Right lobe of liver (tissue), 6 donors: Measurements from ENCODE around the gene KCND3. TPM values are rescaled to one million over a fixed set of nuclear protein-coding genes. Genes with fewer than 3 reads are reported as not detected.

Experiments
- ATAC-seq, 4 donors: fragments of 200-7000 bp; cut with Tn5 transposase; one replicate each; pipeline ENCODE4 v1.9.1; 2020; ENCODE audit warnings: mild to moderate bottlenecking in 4 of 4, moderate library complexity in 4 of 4
- DNase-seq, 3 donors: peaks; one replicate each; pipeline ENCODE4 v3.0.0-alpha.2; 2020
- H3K27ac ChIP-seq, 3 donors: fragments of 200-600 bp; one replicate each; pipeline ENCODE4 v1.8.0; 2022
- H3K27me3 ChIP-seq, 2 donors: fragments of 200-600 bp; one replicate each; pipeline ENCODE4 v1.8.0; 2022
- H3K36me3 ChIP-seq, 4 donors: fragments of 200-600 bp; sonication (generic) in 1 of 4; one replicate each; pipeline versions ENCODE4 v1.5.1 to v1.8.0; 2017 to 2022; ENCODE audit warnings: control low read depth in 1 of 4
- H3K4me1 ChIP-seq, 4 donors: fragments of 200-600 bp; sonication (generic) in 1 of 4; one replicate each; pipeline versions ENCODE4 v1.5.1 to v1.8.0; 2017 to 2022; ENCODE audit warnings: control low read depth in 1 of 4
- H3K4me3 ChIP-seq, 3 donors: fragments of 200-600 bp; one replicate each; pipeline ENCODE4 v1.8.0; 2022
- H3K9me3 ChIP-seq, 4 donors: fragments of 200-600 bp; sonication (generic) in 1 of 4; one replicate each; pipeline versions ENCODE4 v1.5.1 to v1.8.0; 2017 to 2022; ENCODE audit warnings: control low read depth in 1 of 4
- POLR2A ChIP-seq: fragments of 450-650 bp; IDR thresholded peaks from one replicate; pipeline ENCODE4 v1.6.1; 2017; ENCODE audit warnings: antibody characterized with exemption, mild to moderate bottlenecking
- WGBS: methylation state at CpG from one replicate; pipeline ENCODE4 v1.1.6; 2018; ENCODE audit warnings: low coverage, low lambda C conversion rate; ENCODE audit not compliant: insufficient coverage; ENCODE audit errors: missing lambda C conversion rate; 5-methylcytosine and 5-hydroxymethylcytosine counted together
- intact Hi-C, 2 donors: fragments of 100-400 bp; cut with DNase I; formaldehyde crosslinking; loops; one replicate each; pipeline versions ENCODE4 v1.11.2 to v1.14.1; 2022
- total RNA-seq, 6 experiments: library from RNA; depleted of rRNA in 2 of 6; stranded (reverse); fragments of >200 nt in 2 of 6; fragmentation: NEBNext Ultra II Directional in 3 of 6; extraction: Animal tissue kit (Norgen Biotek cat#: 25700) in 3 of 6; gene quantifications; one replicate each; pipeline versions ENCODE4 v1.1.0 to v1.2.4, GENCODE V29; 2016 to 2023
- TF ChIP-seq, protein P1 (sequence below), 4 donors: fragments of 200-600 bp in 3 of 4; fragments of 450-650 bp in 1 of 4; IDR thresholded peaks; one replicate each; pipeline versions ENCODE4 v1.5.1 to v1.8.0; 2016 to 2022; ENCODE audit warnings: antibody characterized with exemption in 4 of 4, mild to moderate bottlenecking in 2 of 4
- donor health status: DM: no; HTN: yes; CAD: no.
- donor health status: DM: no; HTN: no; CAD: no.
- donor health status: DM: no; HTN: no; CAD: no.
- donor health status: DM: no; HTN: yes; CAD: no.
- donor health status: DM: no; HTN: yes; CAD: no.

Gene KCND3
- total RNA-seq, 6 experiments from 2014 or later = 8.1 to 25.5 (median 16.2) TPM

DNA sequence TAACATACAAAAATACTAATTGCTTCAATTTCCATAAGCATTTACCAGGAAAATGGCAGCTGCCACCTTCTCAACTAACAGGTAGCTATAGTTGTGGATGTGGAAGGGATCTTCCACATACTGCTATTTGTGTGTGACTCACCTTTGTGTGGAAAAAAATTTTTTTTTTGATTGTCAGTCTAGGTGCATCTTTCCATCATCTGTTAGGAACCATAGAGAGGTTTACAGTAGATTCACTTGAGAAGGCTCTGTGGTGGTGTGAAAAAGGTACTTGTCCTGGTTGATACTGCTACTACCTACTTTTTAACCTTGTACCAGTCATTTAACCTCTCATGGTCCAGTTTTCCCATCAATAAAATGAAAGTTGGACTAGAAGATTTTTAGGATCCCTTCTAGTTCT is 220.8 kb downstream of the KCND3 start:
- peaks cover 2 to 29% (median 7%) of the 10 kb centered on the region in 4 donors for H3K36me3 ChIP-seq
- no peak overlapping the region for H3K27ac ChIP-seq
- TF ChIP-seq, protein P1, sequence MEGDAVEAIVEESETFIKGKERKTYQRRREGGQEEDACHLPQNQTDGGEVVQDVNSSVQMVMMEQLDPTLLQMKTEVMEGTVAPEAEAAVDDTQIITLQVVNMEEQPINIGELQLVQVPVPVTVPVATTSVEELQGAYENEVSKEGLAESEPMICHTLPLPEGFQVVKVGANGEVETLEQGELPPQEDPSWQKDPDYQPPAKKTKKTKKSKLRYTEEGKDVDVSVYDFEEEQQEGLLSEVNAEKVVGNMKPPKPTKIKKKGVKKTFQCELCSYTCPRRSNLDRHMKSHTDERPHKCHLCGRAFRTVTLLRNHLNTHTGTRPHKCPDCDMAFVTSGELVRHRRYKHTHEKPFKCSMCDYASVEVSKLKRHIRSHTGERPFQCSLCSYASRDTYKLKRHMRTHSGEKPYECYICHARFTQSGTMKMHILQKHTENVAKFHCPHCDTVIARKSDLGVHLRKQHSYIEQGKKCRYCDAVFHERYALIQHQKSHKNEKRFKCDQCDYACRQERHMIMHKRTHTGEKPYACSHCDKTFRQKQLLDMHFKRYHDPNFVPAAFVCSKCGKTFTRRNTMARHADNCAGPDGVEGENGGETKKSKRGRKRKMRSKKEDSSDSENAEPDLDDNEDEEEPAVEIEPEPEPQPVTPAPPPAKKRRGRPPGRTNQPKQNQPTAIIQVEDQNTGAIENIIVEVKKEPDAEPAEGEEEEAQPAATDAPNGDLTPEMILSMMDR (IDR thresholded peaks at IDR 0.05) = no peak
- no peak for TF ChIP-seq POLR2A
- peak in 1 of 4 donors; percentile 40 for ATAC-seq
- intact Hi-C loops = no loop called here
- H3K4me1 ChIP-seq = peaks cover 0 to 6% (median 0%) of the 10 kb centered on the region in 4 donors
- no peak for DNase-seq
- no peaks in the 10 kb centered on the region for H3K27me3 ChIP-seq
- H3K9me3 ChIP-seq = no peaks in the 10 kb centered on the region
- no peak overlapping the region for H3K4me3 ChIP-seq

DNA sequence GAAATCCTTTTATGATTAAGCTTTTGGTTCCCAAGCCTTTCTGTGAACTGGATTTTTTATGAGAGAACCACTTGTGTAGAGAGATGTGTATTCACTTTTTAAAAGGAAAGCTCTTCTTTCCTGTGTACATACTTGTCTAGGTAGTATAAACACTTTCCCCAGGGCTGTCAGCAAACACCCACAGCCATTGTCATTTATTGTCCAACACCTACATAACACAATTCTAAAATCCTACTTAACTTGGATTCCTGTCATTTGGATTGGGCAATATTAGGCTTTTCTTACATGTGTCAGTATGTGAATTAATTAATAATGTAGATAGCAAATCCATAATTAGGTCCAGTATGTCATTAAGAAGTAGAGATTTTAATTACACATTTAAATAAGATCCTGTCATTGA is 221.4 kb downstream of the KCND3 start:
- Histone ChIP-seq H3K36me3 (peaks cover 4 to 35% (median 10%) of the 10 kb centered on the region in 4 donors), H3K9me3 (no peaks in the 10 kb centered on the region), H3K4me1 (peaks cover 0 to 5% (median 0%) of the 10 kb centered on the region in 4 donors), H3K27me3 (no peaks in the 10 kb centered on the region), H3K4me3 (no peak overlapping the region), H3K27ac (no peak overlapping the region)
- no peak for DNase-seq
- intact Hi-C loops = no loop called here
- no peak for ATAC-seq
- no peak for TF ChIP-seq POLR2A
- TF ChIP-seq, protein P1 (IDR thresholded peaks at IDR 0.05) = no peak

DNA sequence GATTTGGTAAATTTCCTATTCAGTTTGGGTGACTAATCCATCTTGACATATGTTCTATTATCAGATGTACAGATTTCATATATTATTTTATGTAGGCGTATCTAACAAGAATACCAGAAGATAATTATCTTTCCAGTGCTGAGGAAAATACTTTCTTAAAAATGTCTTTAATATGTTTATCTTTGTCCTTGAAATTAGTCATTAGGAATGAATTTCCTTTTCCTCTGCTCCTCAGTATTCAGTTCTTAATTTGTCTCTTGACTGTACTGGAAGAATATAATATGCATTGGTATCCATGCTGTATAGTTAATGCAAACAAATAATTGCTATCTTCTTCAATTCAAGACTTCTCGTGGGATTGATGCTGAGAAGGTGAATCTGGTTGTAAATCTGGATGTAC is 227.1 kb downstream of the KCND3 start:
- H3K27me3 ChIP-seq = no peaks in the 10 kb centered on the region
- peaks cover 4 to 55% (median 21%) of the 10 kb centered on the region in 4 donors for H3K36me3 ChIP-seq
- intact Hi-C loops = no loop called here
- ATAC-seq (no peak), DNase-seq (no peak)
- no peak overlapping the region for H3K27ac ChIP-seq
- H3K4me3 ChIP-seq = no peak overlapping the region
- peaks cover 0 to 14% (median 7%) of the 10 kb centered on the region in 4 donors for H3K4me1 ChIP-seq
- WGBS = 88% methylated on average over 2 of the region's 2 CpGs
- no peaks in the 10 kb centered on the region for H3K9me3 ChIP-seq
- TF ChIP-seq POLR2A = no peak
- TF ChIP-seq, protein P1 (IDR thresholded peaks at IDR 0.05) = no peak

DNA sequence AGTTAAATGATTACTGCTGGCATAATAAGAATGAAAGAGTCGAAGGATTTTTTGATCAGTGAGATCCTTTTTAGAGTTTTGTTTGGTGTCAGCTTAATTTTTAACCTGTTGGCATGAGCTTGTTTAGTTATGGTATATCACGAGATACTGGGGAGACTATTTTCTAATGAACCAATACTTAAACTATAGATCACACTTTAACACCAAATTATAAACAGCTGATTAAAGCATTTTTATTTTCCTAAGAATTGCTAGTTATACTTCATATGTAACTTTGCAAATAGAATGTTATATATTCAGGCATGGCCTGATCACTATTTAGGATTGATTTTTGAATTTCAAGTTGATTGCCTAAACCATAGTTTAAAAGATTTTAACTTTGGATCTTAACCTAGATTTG is 227.8 kb downstream of the KCND3 start:
- intact Hi-C loops = no loop called here
- peak in 3 of 4 donors; percentile 23 to 47 (median 36) for ATAC-seq
- TF ChIP-seq, protein P1 (IDR thresholded peaks at IDR 0.05) = no peak
- no peak for TF ChIP-seq POLR2A

DNA sequence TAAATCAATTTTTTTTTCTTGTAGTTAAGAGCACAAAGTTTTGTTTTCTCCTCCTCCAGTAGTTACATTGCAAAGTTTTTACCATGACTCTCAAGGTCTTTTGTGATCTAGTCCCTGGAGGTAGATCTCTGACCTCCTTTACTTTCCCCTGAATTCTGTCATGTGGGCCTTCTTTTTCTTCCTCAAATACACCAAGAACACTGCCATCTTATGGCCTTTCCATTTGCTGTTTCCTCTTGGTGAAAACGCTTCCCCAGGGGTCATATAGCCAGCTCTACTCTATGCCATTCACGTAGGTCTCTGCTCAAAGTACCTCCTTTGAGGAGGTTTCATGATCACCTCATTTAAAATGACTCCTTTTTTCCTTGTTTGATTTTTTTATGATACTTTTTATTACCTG is 231.1 kb downstream of the KCND3 start:
- intact Hi-C loops = no loop called here
- 74% methylated on average over 2 of the region's 2 CpGs for WGBS
- no peaks in the 10 kb centered on the region for H3K27me3 ChIP-seq
- H3K27ac ChIP-seq = no peak overlapping the region
- ATAC-seq (no peak), DNase-seq (no peak)
- no peak overlapping the region for H3K4me3 ChIP-seq
- TF ChIP-seq, protein P1 (IDR thresholded peaks at IDR 0.05) = no peak
- no peak for TF ChIP-seq POLR2A
- no peaks in the 10 kb centered on the region for H3K9me3 ChIP-seq
- peaks cover 0 to 26% (median 10%) of the 10 kb centered on the region in 4 donors for H3K4me1 ChIP-seq
- peaks cover 0 to 26% (median 13%) of the 10 kb centered on the region in 4 donors for H3K36me3 ChIP-seq

More for the DNA sequence above, 227.8 kb downstream of the KCND3 start:
- no peak for DNase-seq
- Histone ChIP-seq H3K4me3 (no peak overlapping the region), H3K9me3 (no peaks in the 10 kb centered on the region), H3K36me3 (peaks cover 4 to 50% (median 20%) of the 10 kb centered on the region in 4 donors), H3K27ac (no peak overlapping the region), H3K27me3 (no peaks in the 10 kb centered on the region), H3K4me1 (peaks cover 0 to 18% (median 8%) of the 10 kb centered on the region in 4 donors)
- whole genome bisulfite sequencing = 30% methylated on average over 2 of the region's 2 CpGs
